HCT116 (cell line): ENCODE data around the gene RGS8. TPM values are rescaled to one million over a fixed set of nuclear protein-coding genes. Genes with fewer than 3 reads are reported as not detected.

Source experiments
- ATAC-seq: fragments of 200-7000 bp; cut with Tn5 transposase; 2 replicates; pipeline ENCODE4 v1.9.1; 2020; ENCODE audit warnings: mild to moderate bottlenecking, moderate library complexity
- BruUV-seq: library from RNA; stranded (reverse); fragments of 400-500 nt; replicated peaks from 2 replicates; lab custom pipeline; 2021; lab: Mats Ljungman, UMichigan
- CTCF ChIA-PET: fragments of 300-600 bp; sonication (Branson Sonifier 250); formaldehyde crosslinking; loops from one replicate; lab custom pipeline; 2021; ENCODE audit warnings: antibody characterized with exemption; lab: Charles Lee
- POLR2A ChIA-PET: fragments of 300-600, 350-600 bp; sonication (Branson Sonifier 250); formaldehyde crosslinking; loops from one replicate; lab custom pipeline; 2021; ENCODE audit warnings: antibody characterized with exemption; lab: Charles Lee
- RAD21 ChIA-PET, 2 experiments: fragments of 300-600 bp; sonication (Branson Sonifier 250); formaldehyde crosslinking; loops; one replicate each; lab custom pipeline; 2023; ENCODE audit warnings: low total read pairs in 2 of 2; ENCODE audit not compliant: uncharacterized antibody in 2 of 2, unreplicated experiment in 2 of 2, low non-redundant PET in 1 of 2; lab: Charles Lee
- DNase-seq: peaks from one replicate; pipeline ENCODE4 v3.0.0-alpha.2; 2010; ENCODE audit warnings: low read depth, low spot score
- H2AFZ ChIP-seq: fragments of 200-600 bp; shearing (Covaris generic), sonication (generic); 2 replicates; pipeline ENCODE4 v1.6.1; 2017; ENCODE audit warnings: low read depth, mixed run types, mixed read lengths, antibody characterized with exemption, low read length; ENCODE audit not compliant: poor library complexity, severe bottlenecking
- H3K27ac ChIP-seq: 2 replicates; pipeline ENCODE4 v1.5.1; 2012; ENCODE audit warnings: low read depth, low read length
- H3K27me3 ChIP-seq: fragments of 200-600 bp; sonication (generic); 2 replicates; pipeline ENCODE4 v1.6.1; 2016; ENCODE audit warnings: mixed run types, low read length, mixed read lengths; ENCODE audit not compliant: insufficient read depth
- H3K36me3 ChIP-seq, 2 experiments: fragments of 200-500 bp in 1 of 2; fragments of 200-600 bp in 1 of 2; sonication (Bioruptor generic) in 1 of 2; sonication (generic) in 1 of 2; 2 replicates each; pipeline versions ENCODE4 v1.5.1 to v1.6.1; 2014 to 2016; ENCODE audit warnings: low read length in 2 of 2, inconsistent platforms in 1 of 2, mixed read lengths in 1 of 2, mixed run types in 1 of 2; ENCODE audit not compliant: insufficient read depth in 2 of 2, control insufficient read depth in 1 of 2
- H3K4me1 ChIP-seq, 2 experiments: fragments of 200-600 bp in 1 of 2; sonication (generic) in 1 of 2; 2 replicates each; pipeline versions ENCODE4 v1.5.1 to v1.6.1; 2012 to 2017; ENCODE audit warnings: low read length in 2 of 2, inconsistent platforms in 1 of 2, mild to moderate bottlenecking in 1 of 2, mixed read lengths in 1 of 2, mixed run types in 1 of 2, moderate library complexity in 1 of 2; ENCODE audit not compliant: insufficient read depth in 2 of 2, control insufficient read depth in 1 of 2
- H3K4me2 ChIP-seq: fragments of 200-600 bp; sonication (generic); 2 replicates; pipeline ENCODE4 v1.6.1; 2017; ENCODE audit warnings: mixed run types, low read length, mixed read lengths
- H3K4me3 ChIP-seq, 2 experiments: fragments of 200-600 bp in 1 of 2; sonication (generic) in 1 of 2; replicated peaks in 1 of 2; 2 replicates each; pipeline ENCODE4 v1.5.1; 2011 to 2016; ENCODE audit warnings: low read length in 2 of 2, control low read depth in 1 of 2, low read depth in 1 of 2, mild to moderate bottlenecking in 1 of 2, mixed read lengths in 1 of 2, mixed run types in 1 of 2
- H3K79me2 ChIP-seq: fragments of 200-600 bp; sonication (generic); 2 replicates; pipeline ENCODE4 v1.6.1; 2017; ENCODE audit warnings: mild to moderate bottlenecking, mixed run types, low read length, moderate library complexity, mixed read lengths; ENCODE audit not compliant: insufficient read depth
- H3K9ac ChIP-seq: fragments of 200-600 bp; sonication (generic); 2 replicates; pipeline ENCODE4 v1.6.1; 2016; ENCODE audit warnings: low read length, mixed read lengths
- H3K9me2 ChIP-seq: fragments of 200-600 bp; sonication (generic), shearing (Covaris generic); 2 replicates; pipeline ENCODE4 v1.6.1; 2017; ENCODE audit warnings: mixed run types, mild to moderate bottlenecking, moderate library complexity; ENCODE audit not compliant: insufficient read depth
- H3K9me3 ChIP-seq, 2 experiments: fragments of 200-500 bp in 1 of 2; fragments of 200-600 bp in 1 of 2; sonication (Bioruptor generic) in 1 of 2; sonication (generic) in 1 of 2; 2 replicates each; pipeline ENCODE4 v1.6.1; 2014 to 2017; ENCODE audit warnings: low read length in 2 of 2, mixed read lengths in 2 of 2, inconsistent platforms in 1 of 2, low read depth in 1 of 2, mild to moderate bottlenecking in 1 of 2, mixed run types in 1 of 2, moderate library complexity in 1 of 2; ENCODE audit not compliant: control insufficient read depth in 1 of 2, insufficient read depth in 1 of 2
- H4K20me1 ChIP-seq: fragments of 200-600 bp; sonication (generic), shearing (Covaris generic); 2 replicates; pipeline ENCODE4 v1.6.1; 2017; ENCODE audit warnings: mixed run types, mild to moderate bottlenecking, moderate library complexity; ENCODE audit not compliant: insufficient read depth
- CEBPB ChIP-seq: IDR thresholded peaks from 2 replicates; pipeline ENCODE4 v1.6.1; 2012; ENCODE audit warnings: low read depth
- EGR1 ChIP-seq: IDR thresholded peaks from 2 replicates; pipeline ENCODE4 v1.6.1; 2012; ENCODE audit warnings: low read depth
- EZH2 ChIP-seq: fragments of 200-600 bp; sonication (generic); IDR thresholded peaks from 2 replicates; pipeline ENCODE4 v1.6.1; 2017; ENCODE audit warnings: antibody characterized with exemption, mixed run types
- MAX ChIP-seq: IDR thresholded peaks from 2 replicates; pipeline ENCODE4 v1.6.1; 2012
- POLR2AphosphoS5 ChIP-seq: IDR thresholded peaks from 2 replicates; pipeline ENCODE4 v1.6.1; 2011; ENCODE audit warnings: mild to moderate bottlenecking, low read depth, low read length, moderate library complexity
- YY1 ChIP-seq: IDR thresholded peaks from 2 replicates; pipeline ENCODE4 v1.6.1; 2011; ENCODE audit warnings: low read length, low read depth, moderate library complexity, mild to moderate bottlenecking; ENCODE audit not compliant: insufficient replicate concordance; ENCODE audit errors: extremely low read depth
- intact Hi-C: fragments of 100-400 bp; cut with micrococcal nuclease; formaldehyde crosslinking; loops from 2 replicates; pipeline ENCODE4 v1.10.0; 2022
- total RNA-seq: library from RNA; stranded (reverse); gene quantifications from one replicate; pipeline ENCODE4 v1.2.1, GENCODE V29; 2021; ENCODE audit not compliant: unreplicated experiment
- TF ChIP-seq, protein P1 (sequence below): IDR thresholded peaks from 2 replicates; pipeline ENCODE4 v1.6.1; 2012; ENCODE audit warnings: low read depth

The RGS8 gene
- total RNA-seq, 1 experiment from 2014 or later: not detected

DNA sequence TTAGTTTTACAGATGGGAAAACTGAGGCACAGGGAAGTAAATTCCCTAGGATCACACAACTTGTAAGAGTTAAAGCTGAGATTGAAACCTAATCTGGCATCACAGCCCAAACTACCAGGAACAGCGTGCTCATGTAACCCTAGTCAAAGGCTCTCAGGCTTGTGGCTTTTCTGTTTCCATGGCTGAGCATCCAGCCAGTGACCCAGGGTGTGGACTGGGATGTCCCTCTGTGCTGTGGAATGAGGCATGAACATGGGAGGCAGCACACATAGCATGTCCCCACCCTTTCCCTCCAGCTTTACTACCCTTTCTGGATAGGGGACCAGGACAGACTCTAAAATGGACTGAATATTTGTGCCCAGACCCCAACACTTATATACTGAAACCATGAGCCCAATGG lies 45.1 kb downstream of the RGS8 start:
- Histone ChIP-seq H3K4me1 (peaks cover 0 to 4% of the 10 kb centered on the region in 2 experiments; a peak in 1 of 4 replicates), H3K27ac (no peak overlapping the region), H3K9me3 (no peaks in the 10 kb centered on the region), H3K27me3 (no peaks in the 10 kb centered on the region), H4K20me1 (no peaks in the 10 kb centered on the region), H3K79me2 (no peaks in the 10 kb centered on the region), H3K9me2 (no peaks in the 10 kb centered on the region), H3K9ac (no peak overlapping the region), H3K4me3 (no peak overlapping the region), H3K36me3 (no peaks in the 10 kb centered on the region), H3K4me2 (no peak overlapping the region), H2AFZ (no peak overlapping the region)
- ChIA-PET POLR2A (no interaction called here), RAD21 (no interaction called here), CTCF (no interaction called here)
- DNase-seq (no peak), ATAC-seq (no peak)
- intact Hi-C loops: no loop called here
- no TSS peak for BruUV-seq
- TF ChIP-seq EZH2 (no peak), CEBPB (no peak), MAX (no peak), EGR1 (no peak), YY1 (no peak), POLR2AphosphoS5 (no peak)
- TF ChIP-seq, protein P1, sequence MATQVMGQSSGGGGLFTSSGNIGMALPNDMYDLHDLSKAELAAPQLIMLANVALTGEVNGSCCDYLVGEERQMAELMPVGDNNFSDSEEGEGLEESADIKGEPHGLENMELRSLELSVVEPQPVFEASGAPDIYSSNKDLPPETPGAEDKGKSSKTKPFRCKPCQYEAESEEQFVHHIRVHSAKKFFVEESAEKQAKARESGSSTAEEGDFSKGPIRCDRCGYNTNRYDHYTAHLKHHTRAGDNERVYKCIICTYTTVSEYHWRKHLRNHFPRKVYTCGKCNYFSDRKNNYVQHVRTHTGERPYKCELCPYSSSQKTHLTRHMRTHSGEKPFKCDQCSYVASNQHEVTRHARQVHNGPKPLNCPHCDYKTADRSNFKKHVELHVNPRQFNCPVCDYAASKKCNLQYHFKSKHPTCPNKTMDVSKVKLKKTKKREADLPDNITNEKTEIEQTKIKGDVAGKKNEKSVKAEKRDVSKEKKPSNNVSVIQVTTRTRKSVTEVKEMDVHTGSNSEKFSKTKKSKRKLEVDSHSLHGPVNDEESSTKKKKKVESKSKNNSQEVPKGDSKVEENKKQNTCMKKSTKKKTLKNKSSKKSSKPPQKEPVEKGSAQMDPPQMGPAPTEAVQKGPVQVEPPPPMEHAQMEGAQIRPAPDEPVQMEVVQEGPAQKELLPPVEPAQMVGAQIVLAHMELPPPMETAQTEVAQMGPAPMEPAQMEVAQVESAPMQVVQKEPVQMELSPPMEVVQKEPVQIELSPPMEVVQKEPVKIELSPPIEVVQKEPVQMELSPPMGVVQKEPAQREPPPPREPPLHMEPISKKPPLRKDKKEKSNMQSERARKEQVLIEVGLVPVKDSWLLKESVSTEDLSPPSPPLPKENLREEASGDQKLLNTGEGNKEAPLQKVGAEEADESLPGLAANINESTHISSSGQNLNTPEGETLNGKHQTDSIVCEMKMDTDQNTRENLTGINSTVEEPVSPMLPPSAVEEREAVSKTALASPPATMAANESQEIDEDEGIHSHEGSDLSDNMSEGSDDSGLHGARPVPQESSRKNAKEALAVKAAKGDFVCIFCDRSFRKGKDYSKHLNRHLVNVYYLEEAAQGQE: no peak
